Naive thymus-derived CD8-positive, alpha-beta T cell (primary cell): ENCODE data around the gene NUP214. TPM values are rescaled to one million over a fixed set of nuclear protein-coding genes. Genes with fewer than 3 reads are reported as not detected.
"Not testable (repeated sequence)": the region's sequence is repeated elsewhere in the genome, so short reads cannot be mapped to it uniquely, and the experiment has no call there.

ENCODE experiments used
- ATAC-seq, 2 donors: fragments of 150-1000 bp; cut with Tn5 transposase in 1 of 2; sonication (Bioruptor Pico), chemical (Tn5 transposase) in 1 of 2; 1 replicate in 1 of 2; 2 replicates in 1 of 2; pipeline ENCODE4 v1.10.0; 2021; ENCODE audit warnings: mild to moderate bottlenecking in 2 of 2, moderate library complexity in 2 of 2
- POLR2A ChIA-PET: fragments of 350-600 bp; sonication (Branson Sonifier 250); formaldehyde crosslinking; loops from one replicate; lab custom pipeline; 2021; ENCODE audit warnings: antibody characterized with exemption; lab: Charles Lee
- DNase-seq, 10 donors: peaks; one replicate each; pipeline versions ENCODE4 v3.0.0 to v3.0.0-alpha.2; 2020 to 2022
- H3K27ac Mint-ChIP-seq, 10 donors: one replicate each; pipeline ENCODE4 v1.8.0; 2020 to 2022; ENCODE audit warnings: mild to moderate bottlenecking in 10 of 10, mixed read lengths in 10 of 10, moderate library complexity in 4 of 10, inconsistent platforms in 1 of 10
- H3K27me3 Mint-ChIP-seq, 5 donors: one replicate each; pipeline ENCODE4 v1.8.0; 2021 to 2022; ENCODE audit warnings: mixed read lengths in 5 of 5
- H3K36me3 Mint-ChIP-seq, 3 donors: one replicate each; pipeline ENCODE4 v1.8.0; 2020 to 2022; ENCODE audit warnings: mixed read lengths in 3 of 3, mild to moderate bottlenecking in 2 of 3, inconsistent platforms in 1 of 3
- H3K4me1 Mint-ChIP-seq, 4 donors: one replicate each; pipeline ENCODE4 v1.8.0; 2021 to 2022; ENCODE audit warnings: mixed read lengths in 4 of 4
- H3K4me3 Mint-ChIP-seq, 10 donors: one replicate each; pipeline ENCODE4 v1.8.0; 2020 to 2022; ENCODE audit warnings: mild to moderate bottlenecking in 10 of 10, mixed read lengths in 10 of 10, moderate library complexity in 6 of 10, inconsistent platforms in 1 of 10
- H3K9me3 Mint-ChIP-seq, 9 donors: one replicate each; pipeline ENCODE4 v1.8.0; 2020 to 2022; ENCODE audit warnings: mixed read lengths in 9 of 9, mild to moderate bottlenecking in 3 of 9, inconsistent platforms in 1 of 9, moderate library complexity in 1 of 9
- polyA plus RNA-seq, 3 donors: library from polyadenylated mRNA; unstranded; fragments of 300-500 nt; fragmentation: Illumina TruSeq; gene quantifications; one replicate each; pipeline ENCODE4 v1.2.3, GENCODE V29; 2021
- total RNA-seq, 8 experiments: library from RNA in 2 of 8; stranded (reverse) in 2 of 8; gene quantifications; one replicate each; pipeline ENCODE4 v1.2.3 and lab custom pipeline; 2021 to 2026

The NUP214 gene
- total and polyA plus RNA-seq, 5 experiments from 2014 or later: 10.7 to 88.5 (median 24.0) TPM

DNA sequence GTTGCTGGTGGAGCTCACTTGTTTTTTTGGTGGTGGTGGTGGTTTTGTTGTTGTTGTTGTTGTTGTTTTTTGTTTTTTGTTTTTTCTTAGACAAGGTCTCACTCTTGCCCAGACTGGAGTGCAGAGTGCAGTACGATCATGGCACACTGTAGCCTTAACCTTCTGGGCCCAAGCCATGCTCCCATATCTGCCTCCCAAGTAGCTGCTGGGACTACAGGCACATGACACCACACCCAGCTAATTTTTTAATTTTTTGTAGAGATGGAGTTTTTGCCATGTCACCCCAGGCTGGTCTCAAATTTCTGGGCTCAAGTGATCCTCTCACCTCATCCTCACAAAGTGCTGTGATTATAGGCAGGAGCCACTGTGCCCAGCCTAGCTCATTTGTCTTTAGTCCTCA is 53.5 kb downstream of the NUP214 start:
- H3K4me1 Mint-ChIP-seq: peaks cover 6 to 28% (median 15%) of the 10 kb centered on the region in 4 donors
- POLR2A ChIA-PET: interaction anchor here (0.6 to 1.7 kb wide), 7 partner anchors 87 to 158 kb away, joined by 3 to 10 read pairs (median 4); partner anchors contain the start of gene FAM78A

DNA sequence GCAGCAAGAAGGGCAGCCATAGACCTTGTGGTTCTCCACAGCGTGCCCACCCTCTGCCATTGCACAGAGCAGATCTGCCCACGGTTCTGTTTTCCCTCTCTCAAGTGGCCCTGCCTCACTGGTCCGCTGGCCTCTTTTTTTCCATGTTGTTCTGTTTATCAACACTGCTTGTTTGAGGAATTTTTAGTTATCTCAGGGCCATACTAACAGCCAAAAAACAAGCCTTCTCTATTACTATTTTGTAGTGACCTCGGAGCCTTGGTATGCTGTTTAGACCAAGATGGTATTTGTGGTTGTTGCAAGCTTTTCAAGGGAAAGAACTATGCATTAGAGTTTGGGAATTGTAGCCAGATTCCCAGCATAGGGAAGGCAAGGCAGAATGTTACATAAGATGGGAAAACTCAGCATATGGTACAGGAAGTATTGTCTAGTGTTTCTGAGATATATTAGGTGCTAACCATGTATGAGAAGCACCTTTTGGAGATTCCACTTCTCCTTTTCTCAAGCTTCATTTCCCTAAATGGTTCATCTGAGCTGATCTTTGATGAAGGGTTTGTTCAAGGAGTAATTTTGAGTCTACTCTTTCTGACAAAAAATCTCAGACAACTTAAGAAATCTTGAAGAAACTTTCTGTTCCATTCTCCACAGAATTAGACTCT is 54.3 kb downstream of the NUP214 start:
- Mint-ChIP-seq H3K27me3 (no peaks in the 10 kb centered on the region), H3K9me3 (no peaks in the 10 kb centered on the region), H3K4me1 (peaks cover 6 to 28% (median 15%) of the 10 kb centered on the region in 4 donors), H3K27ac (no peak overlapping the region), H3K36me3 (peaks cover 8 to 87% (median 13%) of the 10 kb centered on the region in 3 donors), H3K4me3 (no peak overlapping the region)
- POLR2A ChIA-PET: interaction anchor here (0.7 to 1.7 kb wide), 3 partner anchors 95 to 157 kb away, joined by 3 to 5 read pairs (median 4); no protein-coding TSS in a partner anchor
- ATAC-seq (no peak), DNase-seq (no peak)

More for the DNA sequence above, 53.5 kb downstream of the NUP214 start:
- ATAC-seq (no peak), DNase-seq (no peak)
- peak overlapping the region in 1 of 10 donors; percentile 52 for H3K27ac Mint-ChIP-seq
- H3K9me3 Mint-ChIP-seq: no peaks in the 10 kb centered on the region
- no peaks in the 10 kb centered on the region for H3K27me3 Mint-ChIP-seq
- H3K4me3 Mint-ChIP-seq: no peak overlapping the region
- H3K36me3 Mint-ChIP-seq: peaks cover 8 to 87% (median 16%) of the 10 kb centered on the region in 3 donors

DNA sequence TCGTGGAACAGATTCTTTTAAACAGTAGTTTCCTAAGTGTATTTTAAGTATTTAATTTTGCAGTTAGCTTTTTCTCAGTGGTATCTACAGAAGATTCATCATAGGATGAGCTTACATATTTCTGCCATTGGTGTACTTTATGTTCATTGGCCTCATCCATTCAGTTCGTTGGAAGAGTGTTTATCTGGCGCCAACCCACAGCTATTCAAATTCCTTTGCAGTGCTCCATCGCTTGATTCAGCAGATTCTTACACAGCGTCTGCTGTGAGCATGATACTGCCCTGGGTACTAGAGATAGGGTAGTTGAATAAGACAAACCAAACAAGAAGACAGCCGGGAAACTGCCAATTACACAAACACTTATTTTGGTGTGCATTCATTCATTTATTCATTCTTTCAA is 55.1 kb downstream of the NUP214 start:
- no peak overlapping the region for H3K4me3 Mint-ChIP-seq
- no peaks in the 10 kb centered on the region for H3K9me3 Mint-ChIP-seq
- peaks cover 8 to 85% (median 8%) of the 10 kb centered on the region in 3 donors for H3K36me3 Mint-ChIP-seq
- H3K27me3 Mint-ChIP-seq: no peaks in the 10 kb centered on the region
- ATAC-seq (no peak), DNase-seq (no peak)
- POLR2A ChIA-PET: interaction anchor here (1.4 kb wide), 1 partner anchor 156 kb away, joined by 3 read pairs; no protein-coding TSS in a partner anchor
- no peak overlapping the region for H3K27ac Mint-ChIP-seq
- peaks cover 6 to 28% (median 15%) of the 10 kb centered on the region in 4 donors for H3K4me1 Mint-ChIP-seq

DNA sequence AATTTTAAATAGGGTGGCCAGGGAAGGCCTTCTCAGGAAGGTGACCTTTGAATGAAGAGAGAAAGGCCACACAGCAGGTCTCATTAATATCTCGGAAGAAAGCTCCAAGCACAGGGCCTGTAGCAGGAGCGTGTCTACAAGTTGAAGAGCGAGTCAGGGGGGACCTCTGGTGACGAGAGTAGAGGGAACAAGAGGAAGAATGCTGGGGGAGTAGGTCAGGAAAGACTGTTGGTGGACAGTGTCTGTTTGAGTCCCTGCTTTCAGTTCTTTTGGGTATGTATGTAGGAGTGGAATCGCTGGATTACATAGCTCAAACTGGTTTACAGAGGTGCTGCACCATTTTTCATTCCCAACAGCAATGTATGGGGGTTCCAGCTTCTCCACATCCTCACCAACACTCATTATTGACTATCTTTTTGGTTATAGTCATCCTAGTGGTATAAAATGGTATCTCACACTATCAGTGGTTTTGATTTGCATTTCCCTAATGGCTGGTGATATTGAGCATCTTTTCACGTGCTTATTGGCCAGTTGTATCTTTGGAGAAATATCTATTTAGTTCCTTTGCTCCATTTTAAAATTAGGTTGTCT is 55.8 kb downstream of the NUP214 start:
- peaks cover 6 to 28% (median 15%) of the 10 kb centered on the region in 4 donors for H3K4me1 Mint-ChIP-seq
- no peaks in the 10 kb centered on the region for H3K27me3 Mint-ChIP-seq
- H3K27ac Mint-ChIP-seq: peak overlapping the region in 1 of 10 donors; percentile 58
- ATAC-seq (peak in 1 of 2 donors; percentile 31), DNase-seq (no peak)
- POLR2A ChIA-PET: interaction anchor here (1.2 to 1.4 kb wide), 2 partner anchors 75 to 155 kb away, joined by 3 read pairs; no protein-coding TSS in a partner anchor
- no peak overlapping the region for H3K4me3 Mint-ChIP-seq
- peaks cover 8 to 85% (median 10%) of the 10 kb centered on the region in 3 donors for H3K36me3 Mint-ChIP-seq
- H3K9me3 Mint-ChIP-seq: no peaks in the 10 kb centered on the region

DNA sequence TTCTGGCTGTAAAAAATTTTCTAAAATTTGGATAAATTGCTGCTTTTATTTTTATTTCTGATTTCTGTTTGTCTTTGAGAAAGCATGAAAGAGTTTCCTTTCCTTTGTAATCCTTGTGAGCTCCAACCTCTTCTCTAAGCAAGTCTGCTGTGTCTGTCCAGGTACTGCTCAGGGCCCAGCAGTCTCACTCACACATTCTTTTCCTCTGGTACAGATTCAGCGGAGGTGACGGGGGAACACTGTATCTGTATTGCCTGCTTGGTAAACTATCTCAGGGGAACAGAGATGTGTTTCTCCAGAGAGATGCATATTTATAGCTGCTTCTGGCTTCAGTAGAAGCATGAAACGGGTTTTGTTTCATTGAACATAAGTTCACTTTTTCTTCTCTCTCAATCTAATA is 60.5 kb downstream of the NUP214 start:
- peaks cover 4 to 88% (median 38%) of the 10 kb centered on the region in 3 donors for H3K36me3 Mint-ChIP-seq
- no peaks in the 10 kb centered on the region for H3K9me3 Mint-ChIP-seq
- H3K27ac Mint-ChIP-seq: no peak overlapping the region
- no peak for DNase-seq
- POLR2A ChIA-PET: no interaction called here
- no peaks in the 10 kb centered on the region for H3K27me3 Mint-ChIP-seq
- no peak for ATAC-seq
- no peak overlapping the region for H3K4me3 Mint-ChIP-seq
- H3K4me1 Mint-ChIP-seq: peaks cover 0 to 8% (median 4%) of the 10 kb centered on the region in 4 donors

DNA sequence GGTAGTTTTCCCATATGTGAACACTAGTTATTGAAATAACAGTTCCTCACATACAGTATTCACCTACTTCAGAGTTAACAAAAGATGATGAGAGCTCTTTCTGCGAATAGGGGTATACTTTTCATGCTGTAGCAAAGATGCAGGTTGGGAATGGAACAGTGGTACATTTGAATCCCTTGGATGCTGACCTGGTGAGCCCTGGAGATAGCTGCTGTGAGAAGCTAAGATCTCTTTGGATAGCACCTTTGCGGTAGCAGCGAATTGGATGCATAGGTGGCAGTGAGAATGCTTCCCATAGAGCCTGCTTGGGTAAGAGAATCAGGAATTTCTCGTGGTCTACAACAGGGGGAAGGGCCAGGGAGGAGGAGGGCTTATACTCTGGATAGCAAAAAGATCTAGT is 61.2 kb downstream of the NUP214 start:
- Mint-ChIP-seq H3K9me3 (no peaks in the 10 kb centered on the region), H3K27ac (peak overlapping the region in 1 of 10 donors; percentile 39), H3K27me3 (no peaks in the 10 kb centered on the region), H3K4me3 (no peak overlapping the region), H3K36me3 (peaks cover 4 to 86% (median 35%) of the 10 kb centered on the region in 3 donors), H3K4me1 (peaks cover 0 to 4% (median 1%) of the 10 kb centered on the region in 4 donors)
- DNase-seq: no peak
- no peak for ATAC-seq
- POLR2A ChIA-PET: no interaction called here

DNA sequence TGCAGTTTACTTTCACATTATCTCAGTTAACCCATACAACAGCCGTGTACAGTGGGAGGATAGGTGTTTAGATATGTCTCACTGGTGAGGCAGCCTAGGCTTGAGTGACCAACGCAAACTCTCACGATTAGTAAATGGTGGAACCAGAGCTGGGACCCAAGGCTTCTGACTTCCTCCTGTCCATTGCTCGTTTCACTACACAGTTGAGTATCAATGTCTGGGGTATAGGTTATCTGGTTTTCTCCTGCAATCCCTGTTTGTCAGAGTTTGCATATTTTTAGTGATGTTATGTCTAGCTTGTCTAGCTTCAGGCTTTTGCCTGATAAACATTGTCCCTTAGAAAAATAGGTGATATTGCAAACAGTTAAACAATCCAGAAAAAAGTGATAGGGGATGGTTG is 62.6 kb downstream of the NUP214 start:
- Mint-ChIP-seq H3K27ac (no peak overlapping the region), H3K27me3 (no peaks in the 10 kb centered on the region), H3K4me1 (peaks cover 0 to 4% (median 0%) of the 10 kb centered on the region in 4 donors), H3K36me3 (peaks cover 4 to 83% (median 35%) of the 10 kb centered on the region in 3 donors), H3K4me3 (no peak overlapping the region), H3K9me3 (no peaks in the 10 kb centered on the region)
- DNase-seq: no peak
- POLR2A ChIA-PET: interaction anchor here (0.7 kb wide), 1 partner anchor 71 kb away, joined by 8 read pairs; no protein-coding TSS in a partner anchor
- no peak for ATAC-seq

DNA sequence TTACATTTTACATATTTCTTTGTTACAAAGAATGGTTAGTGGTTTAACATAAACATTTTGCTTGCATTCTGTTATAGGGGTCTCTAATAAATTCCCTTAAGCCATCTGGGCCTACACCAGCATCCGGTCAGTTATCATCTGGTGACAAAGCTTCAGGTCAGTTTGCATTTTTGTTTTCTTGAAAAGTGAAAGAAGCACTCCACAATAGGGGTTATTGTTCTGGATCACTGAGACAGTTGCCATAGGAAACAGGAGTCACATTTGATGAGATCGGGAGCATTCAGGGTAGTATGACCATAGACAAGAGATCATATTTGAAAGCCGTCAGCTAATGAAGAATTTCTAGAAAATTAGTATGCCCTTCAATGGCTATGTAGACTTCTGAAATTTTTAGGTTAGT is 63.6 kb downstream of the NUP214 start:
- ATAC-seq: no peak
- Mint-ChIP-seq H3K27me3 (no peaks in the 10 kb centered on the region), H3K4me3 (no peak overlapping the region), H3K4me1 (peaks cover 0 to 4% (median 0%) of the 10 kb centered on the region in 4 donors), H3K9me3 (no peaks in the 10 kb centered on the region), H3K27ac (peak overlapping the region in 1 of 10 donors; percentile 1), H3K36me3 (peaks cover 4 to 83% (median 38%) of the 10 kb centered on the region in 3 donors)
- DNase-seq: no peak
- POLR2A ChIA-PET: no interaction called here

DNA sequence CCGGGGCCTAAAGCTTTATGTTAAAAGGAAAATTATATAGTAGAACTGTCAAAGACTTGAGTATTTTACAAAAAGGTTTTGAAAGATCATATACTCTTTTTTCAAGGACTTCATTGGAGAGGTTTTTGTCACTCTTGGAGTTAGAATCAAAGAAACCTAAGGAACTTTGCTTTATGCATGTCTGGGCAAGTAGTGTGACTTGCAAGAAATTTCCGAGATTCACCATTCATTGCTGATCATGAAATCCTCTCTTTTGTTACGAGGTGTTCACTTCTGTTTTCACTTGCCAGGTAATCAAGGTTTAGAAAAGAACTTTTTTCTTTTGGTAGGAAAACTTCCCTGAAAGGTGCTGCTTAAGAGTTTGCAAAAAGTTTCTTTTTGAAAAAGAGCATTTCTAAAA is 64.8 kb downstream of the NUP214 start:
- peaks cover 10 to 87% (median 39%) of the 10 kb centered on the region in 3 donors for H3K36me3 Mint-ChIP-seq
- H3K4me1 Mint-ChIP-seq: peaks cover 0 to 4% (median 0%) of the 10 kb centered on the region in 4 donors
- POLR2A ChIA-PET: no interaction called here
- H3K27ac Mint-ChIP-seq: no peak overlapping the region
- ATAC-seq (no peak), DNase-seq (no peak)
- H3K27me3 Mint-ChIP-seq: no peaks in the 10 kb centered on the region
- no peaks in the 10 kb centered on the region for H3K9me3 Mint-ChIP-seq
- H3K4me3 Mint-ChIP-seq: no peak overlapping the region

DNA sequence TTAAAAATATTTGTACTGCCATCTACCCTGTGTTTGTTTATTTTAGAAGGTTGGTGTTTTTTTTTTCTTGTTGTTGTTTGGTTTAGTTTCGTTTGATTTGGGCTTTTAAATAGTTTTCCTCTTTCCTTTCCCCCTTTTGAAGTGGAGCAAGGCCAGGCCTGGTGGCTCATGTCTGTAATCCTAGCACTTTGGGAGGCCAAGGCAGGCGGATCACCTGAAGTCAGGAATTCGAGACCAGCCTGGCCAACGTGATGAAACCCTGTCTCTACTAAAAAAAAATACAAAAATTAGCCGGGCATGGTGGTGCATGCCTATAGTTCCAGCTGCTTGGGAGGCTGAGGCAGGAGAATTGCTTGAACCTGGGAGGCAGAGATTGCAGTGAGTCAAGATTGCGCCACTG is 65.6 kb downstream of the NUP214 start:
- H3K9me3 Mint-ChIP-seq, H3K4me3 Mint-ChIP-seq, ATAC-seq, POLR2A ChIA-PET, H3K4me1 Mint-ChIP-seq, H3K27me3 Mint-ChIP-seq, DNase-seq: not testable (repeated sequence)
- Mint-ChIP-seq H3K36me3 (peaks cover 10 to 84% (median 41%) of the 10 kb centered on the region in 3 donors), H3K27ac (peak overlapping the region in 1 of 10 donors; percentile 35)

DNA sequence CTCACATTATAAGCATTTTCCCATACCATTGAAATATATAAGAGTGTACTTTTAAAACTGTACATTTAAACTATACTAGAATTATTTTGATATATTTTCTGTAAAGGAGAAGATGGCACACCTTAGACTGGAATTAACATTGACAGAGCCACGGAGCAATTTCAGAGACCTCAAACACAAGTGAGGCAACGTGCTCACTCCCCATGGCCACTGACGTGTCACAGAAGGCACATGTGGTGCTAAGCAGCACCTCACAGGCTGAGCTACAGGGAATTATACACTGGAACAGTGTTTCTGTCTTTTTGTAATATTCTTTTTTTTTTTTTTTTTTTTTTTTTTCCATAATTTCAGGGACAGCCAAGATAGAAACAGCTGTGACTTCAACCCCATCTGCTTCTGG is 66.5 kb downstream of the NUP214 start:
- H3K4me3 Mint-ChIP-seq: no peak overlapping the region
- no peaks in the 10 kb centered on the region for H3K27me3 Mint-ChIP-seq
- POLR2A ChIA-PET: interaction anchor here (0.7 kb wide), 1 partner anchor 329 kb away, joined by 5 read pairs; no protein-coding TSS in a partner anchor
- peaks cover 0 to 4% (median 0%) of the 10 kb centered on the region in 4 donors for H3K4me1 Mint-ChIP-seq
- no peak for ATAC-seq
- H3K27ac Mint-ChIP-seq: no peak overlapping the region
- peaks cover 10 to 83% (median 40%) of the 10 kb centered on the region in 3 donors for H3K36me3 Mint-ChIP-seq
- no peak for DNase-seq
- no peaks in the 10 kb centered on the region for H3K9me3 Mint-ChIP-seq

DNA sequence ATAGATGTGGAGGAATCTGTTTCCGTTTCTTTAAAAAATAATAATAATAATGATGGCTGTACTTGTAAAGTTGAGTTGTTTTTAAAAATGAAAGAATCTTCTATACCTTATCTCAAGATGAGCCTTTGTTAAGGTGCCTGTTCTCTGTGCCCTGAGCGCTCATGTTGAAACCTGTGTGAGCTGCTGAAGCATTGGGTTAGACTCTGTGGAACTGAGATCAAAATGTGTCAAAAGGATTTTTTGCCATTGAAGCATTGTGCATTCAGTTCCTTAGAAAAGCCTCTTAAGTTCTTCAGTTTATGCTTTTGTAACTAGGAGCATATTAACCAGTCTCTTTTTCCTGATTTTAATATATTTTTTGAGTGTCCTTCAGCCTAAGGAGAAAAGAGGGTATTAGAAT is 67.7 kb downstream of the NUP214 start:
- peaks cover 10 to 83% (median 39%) of the 10 kb centered on the region in 3 donors for H3K36me3 Mint-ChIP-seq
- H3K4me3 Mint-ChIP-seq: no peak overlapping the region
- H3K27ac Mint-ChIP-seq: no peak overlapping the region
- H3K4me1 Mint-ChIP-seq: peaks cover 3 to 10% (median 8%) of the 10 kb centered on the region in 4 donors
- POLR2A ChIA-PET: no interaction called here
- no peak for ATAC-seq
- H3K27me3 Mint-ChIP-seq: no peaks in the 10 kb centered on the region
- no peak for DNase-seq
- no peaks in the 10 kb centered on the region for H3K9me3 Mint-ChIP-seq

DNA sequence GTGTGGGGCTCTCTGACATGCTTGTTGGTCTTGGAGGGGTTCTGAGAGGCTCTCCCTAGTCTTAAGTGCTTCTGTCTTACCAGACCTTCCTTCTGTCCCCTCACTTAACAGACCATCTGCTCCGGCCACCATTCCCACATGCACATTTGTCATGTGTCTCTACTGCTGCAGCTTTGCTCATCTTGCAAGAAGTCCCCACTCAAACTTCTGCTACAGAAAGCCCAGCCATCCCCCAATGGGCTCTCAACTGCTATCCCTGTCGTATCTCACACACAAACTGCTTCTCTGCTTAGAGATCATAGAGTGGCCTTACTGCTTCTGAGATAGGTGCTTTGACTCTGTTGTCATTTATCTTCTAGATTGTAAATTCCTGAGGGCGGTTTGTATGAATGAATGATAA is 69.4 kb downstream of the NUP214 start:
- Mint-ChIP-seq H3K9me3 (no peaks in the 10 kb centered on the region), H3K4me1 (peaks cover 2 to 10% (median 6%) of the 10 kb centered on the region in 4 donors), H3K36me3 (peaks cover 8 to 83% (median 35%) of the 10 kb centered on the region in 3 donors), H3K27me3 (no peaks in the 10 kb centered on the region), H3K27ac (peak overlapping the region in 1 of 10 donors; percentile 6), H3K4me3 (no peak overlapping the region)
- no peak for DNase-seq
- POLR2A ChIA-PET: no interaction called here
- no peak for ATAC-seq
